Endothelial cell (in vitro differentiated cells): Measurements from ENCODE around the gene PCDH1. TPM values are rescaled to one million over a fixed set of nuclear protein-coding genes. Genes with fewer than 3 reads are reported as not detected.

Source experiments
- DNase-seq: peaks from one replicate; pipeline ENCODE4 v3.0.0; 2021; ENCODE audit warnings: low spot score
- H3K27ac Mint-ChIP-seq: one replicate; pipeline ENCODE4 v1.8.0; 2021; ENCODE audit warnings: mixed read lengths, inconsistent platforms; ENCODE audit not compliant: unreplicated experiment
- H3K27me3 Mint-ChIP-seq: one replicate; pipeline ENCODE4 v1.8.0; 2021; ENCODE audit warnings: mild to moderate bottlenecking, moderate library complexity, mixed read lengths, inconsistent platforms; ENCODE audit not compliant: unreplicated experiment
- H3K36me3 Mint-ChIP-seq: one replicate; pipeline ENCODE4 v1.8.0; 2021; ENCODE audit warnings: mild to moderate bottlenecking, low read depth, mixed read lengths, inconsistent platforms; ENCODE audit not compliant: unreplicated experiment
- H3K4me1 Mint-ChIP-seq: one replicate; pipeline ENCODE4 v1.8.0; 2021; ENCODE audit warnings: mild to moderate bottlenecking, mixed read lengths, inconsistent platforms; ENCODE audit not compliant: unreplicated experiment
- H3K4me3 Mint-ChIP-seq: one replicate; pipeline ENCODE4 v1.8.0; 2021; ENCODE audit warnings: mild to moderate bottlenecking, mixed read lengths, inconsistent platforms; ENCODE audit not compliant: unreplicated experiment
- H3K9me3 Mint-ChIP-seq: one replicate; pipeline ENCODE4 v1.8.0; 2021; ENCODE audit warnings: mixed read lengths, inconsistent platforms; ENCODE audit not compliant: unreplicated experiment
- CTCF ChIP-seq: fragments of 200-600 bp; sonication (generic); IDR thresholded peaks from one replicate; pipeline ENCODE4 v1.5.0; 2021; ENCODE audit warnings: antibody characterized with exemption; ENCODE audit not compliant: unreplicated experiment
- total RNA-seq: library from RNA; stranded (reverse); fragmentation: NEBNext Ultra II Directional; extraction: Animal tissue kit (Norgen Biotek cat#: 25700); gene quantifications from one replicate; pipeline ENCODE4 v1.2.1, GENCODE V29; 2021; ENCODE audit not compliant: unreplicated experiment

PCDH1 gene
- total RNA-seq, 1 donor from 2014 or later: 140 TPM

GRCh38 chr5:141869514-141869913 is 8.7 kb downstream of the PCDH1 start:
- no peaks in the 10 kb centered on the region for H3K9me3 Mint-ChIP-seq
- H3K27ac Mint-ChIP-seq: no peak overlapping the region
- peaks cover 11% of the 10 kb centered on the region for H3K27me3 Mint-ChIP-seq
- H3K36me3 Mint-ChIP-seq: peaks cover 53% of the 10 kb centered on the region
- no peak for TF ChIP-seq CTCF
- H3K4me3 Mint-ChIP-seq: peak overlapping the region; percentile 28
- no peak for DNase-seq
- peaks cover 36% of the 10 kb centered on the region for H3K4me1 Mint-ChIP-seq

GRCh38 chr5:141869040-141869439 is 9.2 kb downstream of the PCDH1 start:
- no peak for DNase-seq
- no peak for TF ChIP-seq CTCF

GRCh38 chr5:141868541-141868940 is 9.7 kb downstream of the PCDH1 start:
- TF ChIP-seq CTCF: no peak

More at GRCh38 chr5:141869040-141869439, 9.2 kb downstream of the PCDH1 start:
- H3K27ac Mint-ChIP-seq: no peak overlapping the region
- peaks cover 31% of the 10 kb centered on the region for H3K4me1 Mint-ChIP-seq
- H3K36me3 Mint-ChIP-seq: peaks cover 56% of the 10 kb centered on the region
- H3K4me3 Mint-ChIP-seq: no peak overlapping the region
- no peaks in the 10 kb centered on the region for H3K9me3 Mint-ChIP-seq
- H3K27me3 Mint-ChIP-seq: peaks cover 11% of the 10 kb centered on the region

DNA sequence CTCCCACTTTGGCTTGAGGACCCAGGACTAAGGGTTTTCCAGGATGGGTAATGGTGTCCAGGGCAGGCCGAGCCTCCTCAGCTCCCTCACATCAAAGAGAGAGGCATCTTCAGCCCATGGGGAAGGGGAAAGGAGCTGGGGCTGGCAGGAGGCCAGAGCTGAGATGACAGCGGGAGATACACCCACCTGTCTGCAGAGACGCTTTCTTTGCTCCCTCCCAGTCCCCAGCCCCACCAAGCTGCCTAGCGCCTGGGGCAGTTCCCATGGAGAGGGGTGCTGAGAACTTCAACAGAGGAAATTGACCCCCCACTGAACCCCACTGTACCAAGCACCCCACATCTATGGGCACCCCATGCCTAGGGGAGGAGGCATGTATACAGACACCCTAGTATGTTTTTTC is 10.6 kb downstream of the PCDH1 start:
- DNase-seq: no peak
- no peak for TF ChIP-seq CTCF
- H3K27ac Mint-ChIP-seq: no peak overlapping the region
- peaks cover 25% of the 10 kb centered on the region for H3K4me1 Mint-ChIP-seq
- H3K9me3 Mint-ChIP-seq: no peaks in the 10 kb centered on the region
- peaks cover 8% of the 10 kb centered on the region for H3K27me3 Mint-ChIP-seq
- H3K36me3 Mint-ChIP-seq: peaks cover 57% of the 10 kb centered on the region
- peak overlapping the region; percentile 17 for H3K4me3 Mint-ChIP-seq

More at GRCh38 chr5:141868541-141868940, 9.7 kb downstream of the PCDH1 start:
- DNase-seq: no peak
- Mint-ChIP-seq H3K36me3 (peaks cover 55% of the 10 kb centered on the region), H3K27me3 (peaks cover 11% of the 10 kb centered on the region), H3K4me3 (no peak overlapping the region), H3K4me1 (peaks cover 26% of the 10 kb centered on the region), H3K9me3 (no peaks in the 10 kb centered on the region), H3K27ac (no peak overlapping the region)

DNA sequence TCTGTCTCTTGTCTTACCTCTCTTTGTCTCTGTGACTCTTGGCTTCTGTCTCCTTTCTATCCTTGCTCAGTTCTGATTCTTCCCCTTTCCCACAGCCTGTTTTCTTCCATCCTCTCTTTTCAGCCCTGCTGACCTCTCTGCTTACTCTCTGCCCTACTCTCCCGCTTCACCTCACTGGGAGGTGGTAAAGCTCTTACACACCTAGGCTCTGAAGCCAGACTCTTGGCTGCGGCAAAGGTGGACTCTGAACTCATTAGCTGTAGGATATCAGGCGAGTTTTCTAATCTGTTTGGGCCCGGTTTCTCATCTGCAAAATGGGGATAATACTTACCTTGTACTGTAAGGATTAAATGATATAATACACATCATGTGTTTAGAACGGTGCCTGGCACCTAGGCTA is 11.1 kb downstream of the PCDH1 start:
- Mint-ChIP-seq H3K36me3 (peaks cover 61% of the 10 kb centered on the region), H3K4me1 (peaks cover 20% of the 10 kb centered on the region), H3K4me3 (peak overlapping the region; percentile 17), H3K9me3 (no peaks in the 10 kb centered on the region), H3K27ac (peak overlapping the region; percentile 25), H3K27me3 (peaks cover 5% of the 10 kb centered on the region)
- no peak for DNase-seq
- TF ChIP-seq CTCF: no peak
